ENCODE measurements around the gene AKAP12.
"Not testable (repeated sequence)": the region's sequence is repeated elsewhere in the genome, so short reads cannot be mapped to it uniquely, and the experiment has no call there.

DNA sequence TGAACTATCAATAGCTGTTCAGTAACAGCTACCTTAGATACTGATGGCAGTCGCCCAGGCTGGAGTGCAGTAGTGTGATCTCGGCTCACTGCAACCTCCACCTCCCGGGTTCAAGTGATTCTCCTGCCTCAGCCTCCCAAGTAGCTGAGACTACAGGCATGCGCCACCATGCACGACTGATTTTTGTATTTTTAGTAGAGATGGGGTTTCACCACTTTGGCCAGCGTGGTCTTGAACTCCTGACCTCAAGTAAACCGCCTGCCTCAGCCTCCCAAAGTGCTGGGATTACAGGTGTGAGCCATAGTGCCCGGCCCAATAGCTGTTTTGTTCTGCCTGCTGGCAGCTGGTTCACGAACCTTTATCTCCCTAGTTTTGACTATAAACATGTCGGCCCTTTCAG lies 103.0 kb downstream of the AKAP12 start:
- TF ChIP-seq EZH2 (IDR thresholded peaks at IDR 0.05; ENCODE audit: low read depth, unreplicated experiment); STAT1 (IDR thresholded peaks at IDR 0.05; ENCODE audit: unreplicated experiment): not testable (repeated sequence)

Measured in GM23338 (cell line).